ENCODE data around the gene STK10. TPM values are rescaled to one million over a fixed set of nuclear protein-coding genes. Genes with fewer than 3 reads are reported as not detected.

Gene STK10
- total RNA-seq, 1 donor from 2014 or later: 105 TPM

DNA sequence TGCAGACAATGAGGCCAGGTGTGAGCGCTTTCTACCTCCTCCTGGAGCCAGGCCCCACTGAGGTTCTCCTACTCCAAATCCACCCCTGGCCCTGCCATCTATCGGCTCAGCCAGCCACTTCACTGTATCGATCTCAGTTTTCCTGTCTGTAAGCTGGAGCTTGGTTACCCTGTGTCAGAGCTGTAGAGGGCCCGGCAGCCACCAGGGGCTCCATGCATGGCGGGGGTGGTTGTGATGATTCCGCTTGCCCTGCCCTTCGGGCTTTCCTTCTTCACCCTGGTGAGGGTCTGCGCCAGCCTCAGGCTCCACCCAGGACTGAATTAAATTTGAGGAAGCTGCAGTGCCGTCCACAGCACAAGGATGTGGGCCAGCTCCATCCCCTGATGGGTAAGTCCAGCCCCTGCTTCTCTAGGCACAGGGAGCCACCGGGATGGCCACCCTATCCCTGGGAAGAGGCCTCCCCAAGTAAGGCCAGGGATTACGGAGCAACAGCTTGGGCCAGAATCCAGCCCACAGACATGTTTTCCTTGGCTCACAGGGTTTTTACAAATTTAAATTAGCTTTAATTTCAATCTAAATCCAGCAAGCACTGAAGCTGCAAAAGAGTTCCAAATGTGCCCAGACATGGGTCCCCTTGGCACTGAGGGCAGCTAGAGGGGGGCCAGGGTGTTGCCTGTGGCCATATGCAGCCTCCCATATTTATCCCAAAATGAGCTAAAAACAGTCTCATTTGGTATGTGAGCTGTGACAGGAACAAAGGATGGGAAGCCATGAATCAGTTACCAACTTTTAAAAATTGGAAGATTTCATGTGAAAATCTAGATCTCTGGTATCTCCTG, 92.4 kb downstream of the STK10 start:
- intact Hi-C loops (cut with micrococcal nuclease): no loop called here
- Mint-ChIP-seq H3K27me3 (ENCODE audit: low read depth) (no peaks in the 10 kb centered on the region), H3K9me3 (no peaks in the 10 kb centered on the region), H3K4me3 (ENCODE audit: low read depth) (no peak overlapping the region), H3K36me3 (ENCODE audit: low read depth) (peaks cover 49% of the 10 kb centered on the region), H3K27ac (no peak overlapping the region), H3K4me1 (ENCODE audit: low read depth) (peaks cover 3% of the 10 kb centered on the region)
- DNase-seq (ENCODE audit: low spot score): no peak

GRCh38 chr5:172093965-172094364, 94.1 kb downstream of the STK10 start:
- H3K4me3 Mint-ChIP-seq (ENCODE audit: low read depth): no peak overlapping the region
- peaks cover 63% of the 10 kb centered on the region for H3K36me3 Mint-ChIP-seq (ENCODE audit: low read depth)
- H3K4me1 Mint-ChIP-seq (ENCODE audit: low read depth): peaks cover 5% of the 10 kb centered on the region
- intact Hi-C loops (cut with micrococcal nuclease): no loop called here
- no peak overlapping the region for H3K27ac Mint-ChIP-seq
- DNase-seq (ENCODE audit: low spot score): no peak
- H3K9me3 Mint-ChIP-seq: no peaks in the 10 kb centered on the region
- H3K27me3 Mint-ChIP-seq (ENCODE audit: low read depth): no peaks in the 10 kb centered on the region

DNA sequence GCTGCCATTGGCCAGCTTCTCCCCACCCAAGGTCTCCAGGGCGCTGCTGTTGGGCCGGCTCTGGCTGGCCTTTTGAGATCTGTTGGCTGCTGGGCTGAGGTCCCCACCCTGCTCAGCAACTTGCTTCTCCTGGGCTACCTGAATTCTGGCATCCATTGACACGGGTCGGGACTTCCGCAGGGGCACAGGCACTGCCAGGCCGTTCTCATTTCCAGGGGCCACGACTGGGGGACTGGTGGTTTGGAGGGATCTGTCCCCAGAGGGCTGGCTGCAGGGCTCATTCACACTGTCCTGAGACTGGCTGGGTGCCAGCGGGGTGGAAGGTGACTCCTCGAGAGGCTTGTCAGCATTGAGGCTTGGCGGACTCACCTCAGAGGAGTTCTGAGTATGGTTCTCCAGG, 94.5 kb downstream of the STK10 start:
- H3K9me3 Mint-ChIP-seq: no peaks in the 10 kb centered on the region
- H3K36me3 Mint-ChIP-seq (ENCODE audit: low read depth): peaks cover 63% of the 10 kb centered on the region
- no peak overlapping the region for H3K4me3 Mint-ChIP-seq (ENCODE audit: low read depth)
- no peak overlapping the region for H3K27ac Mint-ChIP-seq
- no peak for DNase-seq (ENCODE audit: low spot score)
- intact Hi-C loops (cut with micrococcal nuclease): no loop called here
- no peaks in the 10 kb centered on the region for H3K27me3 Mint-ChIP-seq (ENCODE audit: low read depth)
- peaks cover 2% of the 10 kb centered on the region for H3K4me1 Mint-ChIP-seq (ENCODE audit: low read depth)

- H3K27ac Mint-ChIP-seq: no peak overlapping the region
- H3K4me1 Mint-ChIP-seq (ENCODE audit: low read depth): peaks cover 2% of the 10 kb centered on the region
- H3K27me3 Mint-ChIP-seq (ENCODE audit: low read depth): no peaks in the 10 kb centered on the region
- no peaks in the 10 kb centered on the region for H3K9me3 Mint-ChIP-seq
- H3K36me3 Mint-ChIP-seq (ENCODE audit: low read depth): peaks cover 50% of the 10 kb centered on the region
- intact Hi-C loops (cut with micrococcal nuclease): no loop called here
- no peak for DNase-seq (ENCODE audit: low spot score)
- H3K4me3 Mint-ChIP-seq (ENCODE audit: low read depth): no peak overlapping the region
Measured at GRCh38 chr5:172091956-172092732, 95.9 kb downstream of the STK10 start.

DNA sequence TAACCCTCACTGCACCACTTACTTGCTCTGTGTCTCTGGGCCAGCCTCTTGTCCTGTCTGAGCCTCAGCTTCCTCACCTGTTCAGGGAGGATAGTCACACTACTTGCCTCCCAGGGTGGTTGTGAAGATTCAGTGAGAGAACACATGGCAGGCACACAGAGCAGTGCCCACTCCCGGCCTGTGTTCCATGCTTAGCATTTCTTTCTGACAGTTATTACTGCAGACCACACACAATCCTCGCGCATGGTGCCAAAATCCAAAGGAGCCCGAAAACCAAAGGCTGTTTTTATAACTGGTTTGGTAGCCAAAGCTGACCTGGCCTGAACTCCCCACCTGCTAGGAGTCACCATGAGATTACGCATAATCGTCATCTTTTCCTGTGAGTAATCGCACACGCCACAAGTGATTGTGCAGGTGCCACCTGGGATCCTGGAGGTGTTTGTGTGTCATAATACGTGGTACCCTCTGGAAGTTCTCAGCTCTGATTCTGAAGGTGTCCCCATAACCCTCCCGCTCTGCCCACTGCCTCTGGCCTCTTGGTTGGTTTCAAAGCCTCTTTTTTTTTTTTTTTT, 97.0 kb downstream of the STK10 start:
- H3K9me3 Mint-ChIP-seq: no peaks in the 10 kb centered on the region
- H3K36me3 Mint-ChIP-seq (ENCODE audit: low read depth): peaks cover 48% of the 10 kb centered on the region
- no peak overlapping the region for H3K4me3 Mint-ChIP-seq (ENCODE audit: low read depth)
- DNase-seq (ENCODE audit: low spot score): no peak
- peaks cover 2% of the 10 kb centered on the region for H3K4me1 Mint-ChIP-seq (ENCODE audit: low read depth)
- H3K27me3 Mint-ChIP-seq (ENCODE audit: low read depth): no peaks in the 10 kb centered on the region
- no peak overlapping the region for H3K27ac Mint-ChIP-seq
- intact Hi-C loops (cut with micrococcal nuclease): no loop called here

DNA sequence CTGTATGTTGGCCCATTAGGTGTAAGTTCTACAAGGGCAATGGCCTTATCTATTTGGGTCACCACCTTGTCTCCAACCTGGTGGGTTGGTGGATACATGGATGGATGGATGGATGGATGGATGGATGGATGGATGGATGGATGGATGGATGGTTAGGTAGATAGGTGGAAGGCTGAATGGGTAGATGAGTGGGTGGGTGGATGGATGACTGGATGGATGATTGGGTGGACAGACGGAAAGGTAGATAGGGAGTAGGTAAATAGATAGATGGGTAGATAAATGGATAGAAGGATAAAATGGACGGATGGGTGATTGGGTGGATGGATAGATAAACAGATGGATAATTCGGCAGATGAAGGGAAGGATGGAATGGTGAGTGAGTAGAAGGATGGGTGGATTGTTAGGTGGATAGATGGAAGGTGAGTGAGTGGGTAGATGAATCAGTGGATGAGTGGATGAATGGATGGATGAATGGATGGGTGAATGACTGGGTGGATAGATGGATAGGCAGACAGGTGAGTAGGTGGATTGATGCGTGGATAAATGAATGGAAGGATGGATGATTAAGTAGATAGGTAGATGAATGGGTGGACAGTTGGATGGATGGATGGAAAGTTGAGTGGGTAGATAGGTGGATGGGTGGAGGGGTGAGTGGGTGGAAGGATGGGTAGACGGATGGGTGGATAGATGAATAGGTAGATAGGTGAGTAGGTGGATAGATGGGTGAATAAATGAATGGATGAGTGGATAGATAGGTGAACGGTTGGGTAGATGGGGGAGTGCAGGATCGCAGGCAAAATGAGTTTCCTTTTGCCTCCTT, 98.5 kb downstream of the STK10 start:
- Mint-ChIP-seq H3K27ac (no peak overlapping the region), H3K27me3 (ENCODE audit: low read depth) (no peaks in the 10 kb centered on the region), H3K9me3 (no peaks in the 10 kb centered on the region), H3K36me3 (ENCODE audit: low read depth) (peaks cover 44% of the 10 kb centered on the region), H3K4me3 (ENCODE audit: low read depth) (no peak overlapping the region), H3K4me1 (ENCODE audit: low read depth) (peaks cover 2% of the 10 kb centered on the region)
- intact Hi-C loops (cut with micrococcal nuclease): no loop called here
- no peak for DNase-seq (ENCODE audit: low spot score)

DNA sequence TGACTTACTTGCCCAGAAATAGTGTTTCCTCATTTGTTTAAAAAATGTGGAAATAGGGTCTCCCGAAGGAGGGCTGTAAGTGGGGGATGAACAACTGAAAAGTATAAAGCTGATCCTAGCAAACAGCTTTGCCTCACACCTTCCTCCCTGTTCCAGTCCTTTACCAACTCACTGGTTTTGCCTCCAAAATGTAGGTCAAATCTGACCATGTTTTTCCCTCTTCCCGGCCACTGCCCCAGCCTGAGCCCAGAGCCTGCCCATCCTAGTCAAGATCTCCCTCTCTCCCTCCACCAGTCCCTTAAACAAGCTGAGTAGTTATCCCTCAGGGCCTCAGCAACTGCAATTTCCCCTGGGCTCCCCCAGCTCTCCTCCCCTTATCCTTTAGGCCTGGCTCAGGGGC, 99.2 kb downstream of the STK10 start:
- no peak for DNase-seq (ENCODE audit: low spot score)
- Mint-ChIP-seq H3K36me3 (ENCODE audit: low read depth) (peaks cover 47% of the 10 kb centered on the region), H3K27ac (no peak overlapping the region), H3K4me1 (ENCODE audit: low read depth) (peaks cover 2% of the 10 kb centered on the region), H3K9me3 (no peaks in the 10 kb centered on the region), H3K27me3 (ENCODE audit: low read depth) (no peaks in the 10 kb centered on the region), H3K4me3 (ENCODE audit: low read depth) (no peak overlapping the region)
- intact Hi-C loops (cut with micrococcal nuclease): no loop called here

GRCh38 chr5:172086194-172086975, 101.6 kb downstream of the STK10 start:
- Mint-ChIP-seq H3K4me1 (ENCODE audit: low read depth) (peaks cover 2% of the 10 kb centered on the region), H3K27ac (peak overlapping the region; percentile 60), H3K9me3 (no peaks in the 10 kb centered on the region), H3K36me3 (ENCODE audit: low read depth) (peaks cover 54% of the 10 kb centered on the region), H3K4me3 (ENCODE audit: low read depth) (no peak overlapping the region), H3K27me3 (ENCODE audit: low read depth) (no peaks in the 10 kb centered on the region)
- intact Hi-C loops (cut with micrococcal nuclease): no loop called here
- DNase-seq (ENCODE audit: low spot score): no peak

DNA sequence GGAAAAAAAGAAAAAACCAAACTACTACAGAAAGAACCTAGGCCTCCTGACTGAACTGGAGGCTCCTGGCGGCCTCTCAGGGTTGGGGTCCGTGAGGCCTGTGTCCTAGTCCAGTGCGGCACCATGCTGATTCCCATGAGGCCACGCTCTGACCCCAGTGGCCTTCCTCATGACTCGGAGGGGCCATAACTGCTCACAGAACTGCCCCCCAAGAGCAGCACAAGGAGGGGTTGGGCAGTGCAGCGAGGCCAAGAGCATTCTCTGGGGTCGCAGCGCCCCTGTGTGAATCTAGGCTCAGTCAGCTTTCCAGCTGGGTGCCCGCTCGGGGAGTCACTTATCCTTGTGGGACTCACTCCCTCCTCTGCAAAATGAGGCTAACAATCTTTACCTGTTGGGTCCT, 102.3 kb downstream of the STK10 start:
- no peaks in the 10 kb centered on the region for H3K9me3 Mint-ChIP-seq
- H3K4me3 Mint-ChIP-seq (ENCODE audit: low read depth): no peak overlapping the region
- H3K36me3 Mint-ChIP-seq (ENCODE audit: low read depth): peaks cover 52% of the 10 kb centered on the region
- intact Hi-C loops (cut with micrococcal nuclease): no loop called here
- H3K27me3 Mint-ChIP-seq (ENCODE audit: low read depth): no peaks in the 10 kb centered on the region
- H3K4me1 Mint-ChIP-seq (ENCODE audit: low read depth): peaks cover 2% of the 10 kb centered on the region
- no peak overlapping the region for H3K27ac Mint-ChIP-seq
- DNase-seq (ENCODE audit: low spot score): no peak

GRCh38 chr5:172082180-172082579, 105.8 kb downstream of the STK10 start:
- intact Hi-C loops (cut with micrococcal nuclease): no loop called here
- no peaks in the 10 kb centered on the region for H3K9me3 Mint-ChIP-seq
- no peak for DNase-seq (ENCODE audit: low spot score)
- H3K4me1 Mint-ChIP-seq (ENCODE audit: low read depth): peaks cover 13% of the 10 kb centered on the region
- H3K27ac Mint-ChIP-seq: no peak overlapping the region
- H3K4me3 Mint-ChIP-seq (ENCODE audit: low read depth): no peak overlapping the region
- H3K36me3 Mint-ChIP-seq (ENCODE audit: low read depth): peaks cover 61% of the 10 kb centered on the region
- H3K27me3 Mint-ChIP-seq (ENCODE audit: low read depth): no peaks in the 10 kb centered on the region

DNA sequence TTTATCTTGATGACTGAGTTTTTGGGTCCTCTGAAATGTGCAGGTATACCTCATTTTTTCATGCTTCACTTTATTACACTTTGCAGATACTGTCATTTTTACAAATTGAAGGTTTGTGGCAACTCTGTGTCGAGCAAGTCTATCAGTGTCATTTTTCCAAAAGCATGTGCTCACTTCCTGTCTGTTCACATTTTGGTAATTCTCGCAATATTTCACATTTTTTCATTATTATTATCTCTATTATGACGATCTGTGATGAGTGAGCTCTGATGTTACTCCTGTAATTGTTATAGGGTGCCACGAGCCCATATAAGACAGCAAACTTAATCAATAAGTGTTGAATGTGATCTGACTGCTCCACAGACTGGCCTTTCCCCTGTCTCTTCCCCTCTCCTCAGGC, 108.1 kb downstream of the STK10 start:
- DNase-seq (ENCODE audit: low spot score): no peak
- Mint-ChIP-seq H3K9me3 (no peaks in the 10 kb centered on the region), H3K4me3 (ENCODE audit: low read depth) (no peak overlapping the region), H3K27ac (peak overlapping the region; percentile 67), H3K4me1 (ENCODE audit: low read depth) (peaks cover 13% of the 10 kb centered on the region), H3K27me3 (ENCODE audit: low read depth) (no peaks in the 10 kb centered on the region), H3K36me3 (ENCODE audit: low read depth) (peaks cover 75% of the 10 kb centered on the region)
- intact Hi-C loops (cut with micrococcal nuclease): no loop called here
